BE2C (cell line): ENCODE measurements around the gene MS4A4E.
"Not testable (repeated sequence)": the region's sequence is repeated elsewhere in the genome, so short reads cannot be mapped to it uniquely, and the experiment has no call there.

ENCODE experiments used
- DNase-seq: peaks from one replicate; pipeline ENCODE4 v3.0.0-alpha.2; 2020
- H3K27me3 ChIP-seq: fragments of 250-450 bp; sonication (Bioruptor Pico); 2 replicates; pipeline ENCODE4 v1.5.1; 2020; ENCODE audit warnings: mild to moderate bottlenecking
- H3K36me3 ChIP-seq: fragments of 250-450 bp; sonication (Bioruptor Pico); 2 replicates; pipeline ENCODE4 v1.5.1; 2020; ENCODE audit warnings: mild to moderate bottlenecking
- H3K4me1 ChIP-seq: fragments of 250-450 bp; sonication (Bioruptor Pico); 2 replicates; pipeline ENCODE4 v1.5.1; 2020
- H3K4me3 ChIP-seq: 2 replicates; pipeline ENCODE4 v1.5.1; 2011; ENCODE audit warnings: low read depth, low read length
- H3K9me3 ChIP-seq: fragments of 250-450 bp; sonication (Bioruptor Pico); 2 replicates; pipeline ENCODE4 v1.5.1; 2020
- CTCF ChIP-seq: IDR thresholded peaks from 2 replicates; pipeline ENCODE4 v1.5.1; 2012; ENCODE audit warnings: mild to moderate bottlenecking, low read depth, low read length

Gene MS4A4E

GRCh38 chr11:60197442-60197841 is 45.5 kb downstream of the MS4A4E start:
- Histone ChIP-seq H3K9me3 (no peaks in the 10 kb centered on the region), H3K36me3 (no peaks in the 10 kb centered on the region), H3K4me3 (no peak overlapping the region), H3K4me1 (no peaks in the 10 kb centered on the region), H3K27me3 (no peaks in the 10 kb centered on the region)
- no peak for DNase-seq
- no peak for TF ChIP-seq CTCF

GRCh38 chr11:60195923-60196368 is 47.0 kb downstream of the MS4A4E start:
- Histone ChIP-seq H3K4me1 (no peaks in the 10 kb centered on the region), H3K36me3 (no peaks in the 10 kb centered on the region), H3K27me3 (no peaks in the 10 kb centered on the region), H3K9me3 (no peaks in the 10 kb centered on the region), H3K4me3 (no peak overlapping the region)
- no peak for DNase-seq
- no peak for TF ChIP-seq CTCF

- no peak for TF ChIP-seq CTCF
- Histone ChIP-seq H3K27me3 (no peaks in the 10 kb centered on the region), H3K4me3 (no peak overlapping the region), H3K9me3 (no peaks in the 10 kb centered on the region), H3K36me3 (no peaks in the 10 kb centered on the region), H3K4me1 (no peaks in the 10 kb centered on the region)
- no peak for DNase-seq
Measured at GRCh38 chr11:60194511-60194910, 48.4 kb downstream of the MS4A4E start.

- peak; percentile 48 for DNase-seq
- Histone ChIP-seq H3K27me3 (no peaks in the 10 kb centered on the region), H3K4me3 (no peak overlapping the region), H3K9me3 (no peaks in the 10 kb centered on the region), H3K36me3 (no peaks in the 10 kb centered on the region), H3K4me1 (no peaks in the 10 kb centered on the region)
- TF ChIP-seq CTCF, result peak; percentile 82
Measured at GRCh38 chr11:60193687-60194433, 49.1 kb downstream of the MS4A4E start.

- H3K4me3 ChIP-seq, H3K9me3 ChIP-seq, H3K36me3 ChIP-seq, H3K4me1 ChIP-seq, DNase-seq, H3K27me3 ChIP-seq: not testable (repeated sequence)
Measured at GRCh38 chr11:60192564-60192963, 50.4 kb downstream of the MS4A4E start.

- H3K4me3 ChIP-seq, H3K27me3 ChIP-seq, DNase-seq, H3K9me3 ChIP-seq, H3K36me3 ChIP-seq, H3K4me1 ChIP-seq: not testable (repeated sequence)
Measured at GRCh38 chr11:60188481-60188880, 54.5 kb downstream of the MS4A4E start.

- not testable (repeated sequence) for H3K4me1 ChIP-seq, DNase-seq, H3K27me3 ChIP-seq, H3K4me3 ChIP-seq, H3K9me3 ChIP-seq, H3K36me3 ChIP-seq
Measured at GRCh38 chr11:60186128-60186527, 56.8 kb downstream of the MS4A4E start.

GRCh38 chr11:60185512-60185827 is 57.5 kb downstream of the MS4A4E start:
- H3K36me3 ChIP-seq, H3K4me1 ChIP-seq, DNase-seq, H3K9me3 ChIP-seq, H3K27me3 ChIP-seq, H3K4me3 ChIP-seq: not testable (repeated sequence)
